ENCODE measurements around the gene LMBR1L.

LMBR1L gene

DNA sequence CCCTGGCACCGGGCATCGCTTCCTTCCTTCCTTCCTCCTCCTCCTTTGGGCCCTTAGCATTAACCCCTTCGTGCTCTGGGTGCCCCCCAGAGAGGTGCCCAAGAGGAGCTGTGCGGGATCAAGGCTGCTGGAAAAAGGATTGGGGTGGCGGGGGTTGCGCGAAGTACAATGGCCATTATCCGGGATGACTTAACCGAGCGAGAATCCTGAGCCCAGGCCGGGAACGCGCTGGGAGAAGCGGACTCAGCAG lies 18.9 kb downstream of the LMBR1L start:
- Histone ChIP-seq H3K27me3 (replicated peaks; ENCODE audit: control insufficient read depth, insufficient read depth, low read length) (peaks cover 1% of the 10 kb centered on the region; the same call in 1 of the 2 replicates), H3K36me3 (ENCODE audit: control insufficient read depth, insufficient read depth, low read length) (no peaks in the 10 kb centered on the region; the same call in 1 of the 2 replicates), H3K4me3 (replicated peaks; ENCODE audit: low read depth, low read length) (0 out of 2 replicates have a peak overlapping the region, but pooled peaks have one; percentile 5)
- no peak for DNase-seq (ENCODE audit: extremely low read depth, insufficient read length)
- no peak for TF ChIP-seq CTCF (IDR thresholded peaks at IDR 0.05; ENCODE audit: insufficient read depth, low read length, poor library complexity, severe bottlenecking)

- TF ChIP-seq CTCF (IDR thresholded peaks at IDR 0.05; ENCODE audit: insufficient read depth, low read length, poor library complexity, severe bottlenecking): no peak
- no peak overlapping the region for H3K4me3 ChIP-seq (replicated peaks; ENCODE audit: low read depth, low read length)
- DNase-seq (ENCODE audit: extremely low read depth, insufficient read length): no peak
- H3K36me3 ChIP-seq (ENCODE audit: control insufficient read depth, insufficient read depth, low read length): no peaks in the 10 kb centered on the region
- peaks cover 1% of the 10 kb centered on the region; the same call in 1 of the 2 replicates for H3K27me3 ChIP-seq (replicated peaks; ENCODE audit: control insufficient read depth, insufficient read depth, low read length)
Observed at GRCh38 chr12:49091056-49091835, 19.4 kb downstream of the LMBR1L start.

GRCh38 chr12:49089821-49090773 lies 20.6 kb downstream of the LMBR1L start:
- H3K4me3 ChIP-seq (replicated peaks; ENCODE audit: low read depth, low read length): peak overlapping the region; percentile 27
- H3K36me3 ChIP-seq (ENCODE audit: control insufficient read depth, insufficient read depth, low read length): no peaks in the 10 kb centered on the region
- H3K27me3 ChIP-seq (replicated peaks; ENCODE audit: control insufficient read depth, insufficient read depth, low read length): peaks cover 1% of the 10 kb centered on the region; the same call in 1 of the 2 replicates
- DNase-seq (ENCODE audit: extremely low read depth, insufficient read length): peak; percentile 54
- peak; percentile 46 for TF ChIP-seq CTCF (IDR thresholded peaks at IDR 0.05; ENCODE audit: insufficient read depth, low read length, poor library complexity, severe bottlenecking)

- H3K27me3 ChIP-seq (replicated peaks; ENCODE audit: control insufficient read depth, insufficient read depth, low read length): peaks cover 1% of the 10 kb centered on the region; the same call in 1 of the 2 replicates
Observed at GRCh38 chr12:49088932-49089330, 21.7 kb downstream of the LMBR1L start.

More at GRCh38 chr12:49088932-49089330, 21.7 kb downstream of the LMBR1L start:
- Histone ChIP-seq H3K36me3 (ENCODE audit: control insufficient read depth, insufficient read depth, low read length) (no peaks in the 10 kb centered on the region), H3K4me3 (replicated peaks; ENCODE audit: low read depth, low read length) (no peak overlapping the region)
- no peak for TF ChIP-seq CTCF (IDR thresholded peaks at IDR 0.05; ENCODE audit: insufficient read depth, low read length, poor library complexity, severe bottlenecking)
- no peak for DNase-seq (ENCODE audit: extremely low read depth, insufficient read length)
